H1 (cell line): ENCODE results near the gene KIF13A. TPM values are rescaled to one million over a fixed set of nuclear protein-coding genes. Genes with fewer than 3 reads are reported as not detected.

Experiments used
- FOSL1 ChIP-seq: IDR thresholded peaks from 2 replicates; pipeline ENCODE4 v1.6.1; 2011; ENCODE audit warnings: mild to moderate bottlenecking, low read depth, low read length, moderate library complexity; ENCODE audit not compliant: insufficient read depth
- JUN ChIP-seq: IDR thresholded peaks from 2 replicates; pipeline ENCODE4 v1.6.1; 2011; ENCODE audit warnings: low read depth, mild to moderate bottlenecking, improper control_type of control experiment, low read length
- POU5F1 ChIP-seq: IDR thresholded peaks from 2 replicates; pipeline ENCODE4 v1.6.1; 2011; ENCODE audit warnings: low read depth, mild to moderate bottlenecking, low read length, moderate library complexity
- RAD21 ChIP-seq, 2 experiments: IDR thresholded peaks in 1 of 2; conservative IDR thresholded peaks in 1 of 2; 2 replicates each; pipeline ENCODE4 v1.6.1; 2011; ENCODE audit warnings: low read depth in 2 of 2, low read length in 2 of 2, improper control_type of control experiment in 1 of 2, inconsistent platforms in 1 of 2, mild to moderate bottlenecking in 1 of 2, moderate library complexity in 1 of 2
- SUZ12 ChIP-seq: fragments of 200-600 bp; sonication (generic); IDR thresholded peaks from 2 replicates; pipeline ENCODE4 v1.6.1; 2012; ENCODE audit warnings: mild to moderate bottlenecking, inconsistent platforms, low read length, moderate library complexity, mixed read lengths
- TAF7 ChIP-seq: optimal IDR thresholded peaks from 2 replicates; pipeline ENCODE3; 2011; ENCODE audit warnings: low read depth, mild to moderate bottlenecking, inconsistent platforms, low read length, moderate library complexity, borderline replicate concordance
- polyA plus RNA-seq, 7 experiments: library from polyadenylated mRNA; depleted of rRNA in 3 of 7; stranded (reverse) in 5 of 7; unstranded in 2 of 7; fragments of >200 nt in 5 of 7; fragments of 200-250 nt in 2 of 7; gene quantifications; 1 replicate in 5 of 7; 2 replicates in 1 of 7; 4 replicates in 1 of 7; pipeline versions ENCODE4 v1.2.1 to v1.2.3, GENCODE V29; 2011 to 2013; ENCODE audit warnings: missing spikeins in 2 of 7, mixed read lengths in 2 of 7
- total RNA-seq: library from RNA; stranded (reverse); fragmentation: NEBNext Ultra II Directional; extraction: Animal tissue kit (Norgen Biotek cat#: 25700); gene quantifications from 2 replicates; pipeline ENCODE4 v1.2.1, GENCODE V29; 2021
- TF ChIP-seq, protein P1 (sequence below): fragments of 300-600 bp; sonication (generic); IDR thresholded peaks from 2 replicates; pipeline ENCODE4 v1.7.1; 2012; ENCODE audit warnings: low read length, moderate library complexity, mild to moderate bottlenecking, inconsistent platforms; ENCODE audit not compliant: insufficient replicate concordance

The KIF13A gene
- total and polyA plus RNA-seq, 2 of the 8 experiments (the other 6 are each of a cell fraction or from before 2014, with no cell fraction given), result 14.7 to 40.8 TPM

DNA sequence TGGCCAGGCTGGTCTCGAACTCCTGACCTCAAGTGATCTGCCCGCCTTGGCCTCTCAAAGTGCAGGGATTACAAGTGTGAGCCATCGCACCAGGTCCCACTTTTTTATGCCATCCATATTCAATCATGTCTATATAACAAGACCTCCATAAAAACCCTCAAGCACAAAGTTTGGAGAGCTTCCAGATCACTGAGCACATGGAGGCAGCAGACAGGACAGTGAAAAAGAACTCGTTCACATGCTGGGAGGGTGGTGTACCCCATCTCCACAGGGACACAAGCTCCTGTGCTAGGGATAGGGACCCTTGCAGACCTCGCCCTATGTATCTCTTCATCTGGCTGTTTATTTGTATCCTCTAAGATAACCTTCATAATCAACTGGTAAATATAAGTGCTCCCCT, 30.3 kb downstream of the KIF13A start (continued):
- TF ChIP-seq POU5F1 (no peak), JUN (no peak), TAF7 (no peak), SUZ12 (no peak), FOSL1 (no peak), RAD21 (IDR thresholded peaks at IDR 0.05 in 1 of 2, conservative IDR thresholded peaks at IDR 0.05 in 1 of 2; ENCODE audit: low read depth in 2 of 2, low read length in 2 of 2) (no peak)
- TF ChIP-seq, protein P1, sequence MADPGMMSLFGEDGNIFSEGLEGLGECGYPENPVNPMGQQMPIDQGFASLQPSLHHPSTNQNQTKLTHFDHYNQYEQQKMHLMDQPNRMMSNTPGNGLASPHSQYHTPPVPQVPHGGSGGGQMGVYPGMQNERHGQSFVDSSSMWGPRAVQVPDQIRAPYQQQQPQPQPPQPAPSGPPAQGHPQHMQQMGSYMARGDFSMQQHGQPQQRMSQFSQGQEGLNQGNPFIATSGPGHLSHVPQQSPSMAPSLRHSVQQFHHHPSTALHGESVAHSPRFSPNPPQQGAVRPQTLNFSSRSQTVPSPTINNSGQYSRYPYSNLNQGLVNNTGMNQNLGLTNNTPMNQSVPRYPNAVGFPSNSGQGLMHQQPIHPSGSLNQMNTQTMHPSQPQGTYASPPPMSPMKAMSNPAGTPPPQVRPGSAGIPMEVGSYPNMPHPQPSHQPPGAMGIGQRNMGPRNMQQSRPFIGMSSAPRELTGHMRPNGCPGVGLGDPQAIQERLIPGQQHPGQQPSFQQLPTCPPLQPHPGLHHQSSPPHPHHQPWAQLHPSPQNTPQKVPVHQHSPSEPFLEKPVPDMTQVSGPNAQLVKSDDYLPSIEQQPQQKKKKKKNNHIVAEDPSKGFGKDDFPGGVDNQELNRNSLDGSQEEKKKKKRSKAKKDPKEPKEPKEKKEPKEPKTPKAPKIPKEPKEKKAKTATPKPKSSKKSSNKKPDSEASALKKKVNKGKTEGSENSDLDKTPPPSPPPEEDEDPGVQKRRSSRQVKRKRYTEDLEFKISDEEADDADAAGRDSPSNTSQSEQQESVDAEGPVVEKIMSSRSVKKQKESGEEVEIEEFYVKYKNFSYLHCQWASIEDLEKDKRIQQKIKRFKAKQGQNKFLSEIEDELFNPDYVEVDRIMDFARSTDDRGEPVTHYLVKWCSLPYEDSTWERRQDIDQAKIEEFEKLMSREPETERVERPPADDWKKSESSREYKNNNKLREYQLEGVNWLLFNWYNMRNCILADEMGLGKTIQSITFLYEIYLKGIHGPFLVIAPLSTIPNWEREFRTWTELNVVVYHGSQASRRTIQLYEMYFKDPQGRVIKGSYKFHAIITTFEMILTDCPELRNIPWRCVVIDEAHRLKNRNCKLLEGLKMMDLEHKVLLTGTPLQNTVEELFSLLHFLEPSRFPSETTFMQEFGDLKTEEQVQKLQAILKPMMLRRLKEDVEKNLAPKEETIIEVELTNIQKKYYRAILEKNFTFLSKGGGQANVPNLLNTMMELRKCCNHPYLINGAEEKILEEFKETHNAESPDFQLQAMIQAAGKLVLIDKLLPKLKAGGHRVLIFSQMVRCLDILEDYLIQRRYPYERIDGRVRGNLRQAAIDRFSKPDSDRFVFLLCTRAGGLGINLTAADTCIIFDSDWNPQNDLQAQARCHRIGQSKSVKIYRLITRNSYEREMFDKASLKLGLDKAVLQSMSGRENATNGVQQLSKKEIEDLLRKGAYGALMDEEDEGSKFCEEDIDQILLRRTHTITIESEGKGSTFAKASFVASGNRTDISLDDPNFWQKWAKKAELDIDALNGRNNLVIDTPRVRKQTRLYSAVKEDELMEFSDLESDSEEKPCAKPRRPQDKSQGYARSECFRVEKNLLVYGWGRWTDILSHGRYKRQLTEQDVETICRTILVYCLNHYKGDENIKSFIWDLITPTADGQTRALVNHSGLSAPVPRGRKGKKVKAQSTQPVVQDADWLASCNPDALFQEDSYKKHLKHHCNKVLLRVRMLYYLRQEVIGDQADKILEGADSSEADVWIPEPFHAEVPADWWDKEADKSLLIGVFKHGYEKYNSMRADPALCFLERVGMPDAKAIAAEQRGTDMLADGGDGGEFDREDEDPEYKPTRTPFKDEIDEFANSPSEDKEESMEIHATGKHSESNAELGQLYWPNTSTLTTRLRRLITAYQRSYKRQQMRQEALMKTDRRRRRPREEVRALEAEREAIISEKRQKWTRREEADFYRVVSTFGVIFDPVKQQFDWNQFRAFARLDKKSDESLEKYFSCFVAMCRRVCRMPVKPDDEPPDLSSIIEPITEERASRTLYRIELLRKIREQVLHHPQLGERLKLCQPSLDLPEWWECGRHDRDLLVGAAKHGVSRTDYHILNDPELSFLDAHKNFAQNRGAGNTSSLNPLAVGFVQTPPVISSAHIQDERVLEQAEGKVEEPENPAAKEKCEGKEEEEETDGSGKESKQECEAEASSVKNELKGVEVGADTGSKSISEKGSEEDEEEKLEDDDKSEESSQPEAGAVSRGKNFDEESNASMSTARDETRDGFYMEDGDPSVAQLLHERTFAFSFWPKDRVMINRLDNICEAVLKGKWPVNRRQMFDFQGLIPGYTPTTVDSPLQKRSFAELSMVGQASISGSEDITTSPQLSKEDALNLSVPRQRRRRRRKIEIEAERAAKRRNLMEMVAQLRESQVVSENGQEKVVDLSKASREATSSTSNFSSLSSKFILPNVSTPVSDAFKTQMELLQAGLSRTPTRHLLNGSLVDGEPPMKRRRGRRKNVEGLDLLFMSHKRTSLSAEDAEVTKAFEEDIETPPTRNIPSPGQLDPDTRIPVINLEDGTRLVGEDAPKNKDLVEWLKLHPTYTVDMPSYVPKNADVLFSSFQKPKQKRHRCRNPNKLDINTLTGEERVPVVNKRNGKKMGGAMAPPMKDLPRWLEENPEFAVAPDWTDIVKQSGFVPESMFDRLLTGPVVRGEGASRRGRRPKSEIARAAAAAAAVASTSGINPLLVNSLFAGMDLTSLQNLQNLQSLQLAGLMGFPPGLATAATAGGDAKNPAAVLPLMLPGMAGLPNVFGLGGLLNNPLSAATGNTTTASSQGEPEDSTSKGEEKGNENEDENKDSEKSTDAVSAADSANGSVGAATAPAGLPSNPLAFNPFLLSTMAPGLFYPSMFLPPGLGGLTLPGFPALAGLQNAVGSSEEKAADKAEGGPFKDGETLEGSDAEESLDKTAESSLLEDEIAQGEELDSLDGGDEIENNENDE, result no peak
